Measurements from ENCODE around the gene MTIF3. TPM values are rescaled to one million over a fixed set of nuclear protein-coding genes. Genes with fewer than 3 reads are reported as not detected.

Gene MTIF3
- total RNA-seq, 4 donors from 2014 or later = 45.4 to 94.2 (median 65.9) TPM

- H3K27me3 ChIP-seq = no peaks in the 10 kb centered on the region
- DNase-seq (ENCODE audit: low spot score in 2 of 2) = no peak
- no peaks in the 10 kb centered on the region for H3K9me3 ChIP-seq
- no peak overlapping the region for H3K4me3 ChIP-seq
- WGBS, 2 donors = 80 to 100% methylated on average over 2 of the region's 2 CpGs
- no peaks in the 10 kb centered on the region for H3K36me3 ChIP-seq
- H3K4me1 ChIP-seq = no peaks in the 10 kb centered on the region
- TF ChIP-seq POLR2A (IDR thresholded peaks at IDR 0.05) (no peak), CTCF (IDR thresholded peaks at IDR 0.05) (no peak), EP300 (IDR thresholded peaks at IDR 0.05) (no peak)
- no peak overlapping the region for H3K27ac ChIP-seq
These were observed 22.1 kb upstream of the MTIF3 start for GRCh38 chr13:27472441-27472840.

- H3K27ac ChIP-seq = no peak overlapping the region
- TF ChIP-seq EP300 (IDR thresholded peaks at IDR 0.05) = no peak
- TF ChIP-seq CTCF (IDR thresholded peaks at IDR 0.05) = no peak
- no peak for TF ChIP-seq POLR2A (IDR thresholded peaks at IDR 0.05)
- H3K9me3 ChIP-seq = no peaks in the 10 kb centered on the region
- H3K27me3 ChIP-seq = no peaks in the 10 kb centered on the region
- 71 to 77% methylated on average over 5 of the region's 5 CpGs for WGBS, 2 donors
- no peak for DNase-seq (ENCODE audit: low spot score in 2 of 2)
- peaks cover 0 to 3% (median 0%) of the 10 kb centered on the region in 4 donors for H3K4me1 ChIP-seq
- no peaks in the 10 kb centered on the region for H3K36me3 ChIP-seq
- no peak overlapping the region for H3K4me3 ChIP-seq
These were observed 19.9 kb upstream of the MTIF3 start for GRCh38 chr13:27470075-27470820.

- Histone ChIP-seq H3K27me3 (no peaks in the 10 kb centered on the region), H3K9me3 (no peaks in the 10 kb centered on the region), H3K4me3 (no peak overlapping the region), H3K27ac (no peak overlapping the region), H3K4me1 (peaks cover 0 to 3% (median 0%) of the 10 kb centered on the region in 4 donors), H3K36me3 (no peaks in the 10 kb centered on the region)
- no peak for DNase-seq (ENCODE audit: low spot score in 2 of 2)
- 11 to 17% methylated on average over 3 of the region's 3 CpGs for WGBS, 2 donors
- TF ChIP-seq POLR2A (IDR thresholded peaks at IDR 0.05) (no peak), EP300 (IDR thresholded peaks at IDR 0.05) (no peak), CTCF (IDR thresholded peaks at IDR 0.05) (no peak)
These were observed 16.1 kb upstream of the MTIF3 start for GRCh38 chr13:27466513-27466912.

- no peaks in the 10 kb centered on the region for H3K36me3 ChIP-seq
- H3K4me1 ChIP-seq = peaks cover 0 to 3% (median 0%) of the 10 kb centered on the region in 4 donors
- H3K27ac ChIP-seq = no peak overlapping the region
- 68 to 76% methylated on average over 5 of the region's 5 CpGs for WGBS, 2 donors
- H3K27me3 ChIP-seq = no peaks in the 10 kb centered on the region
- TF ChIP-seq CTCF (IDR thresholded peaks at IDR 0.05) = no peak
- no peak for TF ChIP-seq EP300 (IDR thresholded peaks at IDR 0.05)
- no peak for TF ChIP-seq POLR2A (IDR thresholded peaks at IDR 0.05)
- DNase-seq (ENCODE audit: low spot score in 2 of 2) = no peak
- H3K9me3 ChIP-seq = no peaks in the 10 kb centered on the region
- no peak overlapping the region for H3K4me3 ChIP-seq
These were observed 15.2 kb upstream of the MTIF3 start for GRCh38 chr13:27465611-27466010.

GRCh38 chr13:27463500-27463899 is 13.1 kb upstream of the MTIF3 start:
- H3K27me3 ChIP-seq = no peaks in the 10 kb centered on the region
- TF ChIP-seq POLR2A (IDR thresholded peaks at IDR 0.05) = no peak
- no peak for TF ChIP-seq EP300 (IDR thresholded peaks at IDR 0.05)
- no peak for TF ChIP-seq CTCF (IDR thresholded peaks at IDR 0.05)
- 65 to 78% methylated on average over 6 of the region's 6 CpGs for WGBS, 2 donors
- DNase-seq (ENCODE audit: low spot score in 2 of 2) = no peak
- peaks cover 0 to 3% (median 0%) of the 10 kb centered on the region in 4 donors for H3K4me1 ChIP-seq
- H3K27ac ChIP-seq = no peak overlapping the region
- no peaks in the 10 kb centered on the region for H3K36me3 ChIP-seq
- H3K9me3 ChIP-seq = no peaks in the 10 kb centered on the region
- H3K4me3 ChIP-seq = no peak overlapping the region

Measured in tibial nerve (tissue), 4 donors.